GM21367 (cell line): ENCODE data around the gene ZNF341.
A peak's percentile ranks its signal among the peaks of the same experiment; 100 is the strongest.
"Not testable (repeated sequence)": the region's sequence is repeated elsewhere in the genome, so short reads cannot be mapped to it uniquely, and the experiment has no call there.

ENCODE experiments used
- ATAC-seq: cut with Tn5 transposase; IDR thresholded peaks from one replicate; pipeline ENCODE4 v1.9.1; 2021; ENCODE audit not compliant: unreplicated experiment

ZNF341 gene

DNA sequence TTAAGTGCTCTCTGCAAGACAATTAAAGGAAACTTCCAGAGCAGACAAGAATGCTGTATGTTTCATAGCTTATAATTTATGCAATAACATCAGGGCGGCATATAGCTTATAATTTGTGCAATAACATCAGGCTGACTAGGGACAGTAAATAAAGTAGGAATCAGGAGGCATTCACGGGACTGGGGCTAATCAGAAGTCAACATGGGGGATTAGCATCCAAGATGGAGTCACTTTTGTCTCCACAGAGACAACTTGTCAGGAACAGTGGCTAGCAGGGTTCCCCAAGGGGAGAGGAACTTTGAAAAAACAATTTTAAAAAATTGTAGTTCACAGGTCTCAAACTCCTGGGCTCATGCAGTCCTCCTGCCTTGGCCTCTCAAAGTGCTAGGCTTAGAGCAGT lies 3.3 kb upstream of the ZNF341 start:
- no peak for ATAC-seq

DNA sequence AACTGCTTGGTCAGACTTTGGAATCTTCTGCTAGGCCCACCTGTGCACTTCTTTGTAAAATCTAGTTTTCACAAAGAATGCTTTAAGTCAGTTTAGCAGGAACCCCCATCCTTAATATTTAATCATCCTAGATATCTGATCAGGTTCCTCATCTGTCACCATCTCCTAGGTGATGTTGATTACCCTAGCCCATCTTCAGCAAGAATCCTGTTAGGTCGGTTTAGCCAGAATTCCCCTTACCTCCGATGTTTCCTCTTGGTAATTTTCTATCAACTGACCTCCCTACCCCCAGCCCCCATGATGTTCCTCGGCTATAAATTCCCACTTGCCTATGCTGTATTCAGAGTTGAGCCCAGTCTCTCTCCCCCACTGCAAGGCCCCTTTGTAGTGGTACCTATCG lies 2.7 kb upstream of the ZNF341 start:
- ATAC-seq, result no peak

GRCh38 chr20:33730946-33731692 lies 677 bp upstream of the ZNF341 start:
- ATAC-seq, result no peak

DNA sequence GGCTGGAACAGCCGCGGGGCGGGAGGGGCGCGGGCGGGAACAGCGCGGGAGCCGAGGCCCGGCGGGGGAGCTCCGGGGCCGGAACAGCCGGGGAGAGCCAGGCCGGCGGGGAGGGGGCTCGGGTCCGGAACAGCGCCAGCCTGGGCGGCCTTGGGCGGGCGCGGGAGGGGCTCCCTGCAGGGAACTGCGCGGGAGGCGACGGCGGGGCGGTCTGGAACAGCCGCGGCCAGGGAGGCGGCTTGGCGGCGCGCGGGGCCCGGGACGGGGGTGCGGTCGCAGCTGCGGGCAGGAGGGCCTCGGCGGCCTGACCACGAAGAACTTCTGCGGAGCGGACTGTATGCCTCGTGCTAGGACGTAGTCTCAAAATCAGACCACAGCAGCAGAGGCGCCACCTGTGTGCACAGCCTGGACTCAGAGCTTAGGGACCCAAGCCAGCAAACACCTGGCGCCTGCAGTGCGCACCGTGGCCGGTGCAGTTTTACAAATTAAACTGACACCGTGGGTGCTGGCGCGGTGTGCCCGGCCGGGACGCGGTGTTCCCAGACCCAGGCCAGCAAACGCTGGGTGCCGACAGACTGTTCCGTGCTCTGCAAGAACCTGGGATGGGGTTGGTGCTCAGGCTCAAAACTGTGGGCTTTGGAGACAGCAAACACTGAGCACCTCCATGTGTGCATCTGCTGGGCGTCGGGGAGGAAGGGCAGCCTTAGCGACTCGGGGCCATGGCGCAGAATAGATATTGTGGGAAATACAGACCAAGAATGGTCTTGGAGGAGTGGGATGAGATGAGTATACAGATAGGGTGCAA lies 572 bp downstream of the ZNF341 start:
- ATAC-seq, result peak; percentile 40

GRCh38 chr20:33733654-33734576 lies 2.1 kb downstream of the ZNF341 start:
- ATAC-seq, result no peak

- no peak for ATAC-seq
Measured at GRCh38 chr20:33736962-33737361, 5.2 kb downstream of the ZNF341 start.

DNA sequence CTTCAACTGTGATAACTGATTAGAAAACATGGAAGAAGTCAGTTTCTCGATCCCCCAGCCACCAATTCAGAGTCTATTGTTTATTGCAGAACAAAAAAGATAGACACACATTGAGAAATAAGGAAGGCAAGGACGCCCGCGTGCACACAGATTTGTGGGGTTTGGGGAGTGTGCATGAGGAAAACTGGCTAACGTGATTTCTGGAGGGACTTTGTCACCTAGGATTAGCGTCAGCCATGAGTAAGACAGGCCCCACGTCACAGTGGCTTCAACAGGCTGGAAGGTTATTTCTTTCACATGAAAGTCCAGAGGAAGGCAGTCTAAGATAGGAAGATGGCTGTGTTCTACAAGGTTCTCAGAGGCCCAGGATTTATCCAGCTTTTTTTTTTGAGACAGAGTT lies 7.7 kb downstream of the ZNF341 start:
- no peak for ATAC-seq

- no peak for ATAC-seq
Measured at GRCh38 chr20:33740189-33740588, 8.4 kb downstream of the ZNF341 start.

DNA sequence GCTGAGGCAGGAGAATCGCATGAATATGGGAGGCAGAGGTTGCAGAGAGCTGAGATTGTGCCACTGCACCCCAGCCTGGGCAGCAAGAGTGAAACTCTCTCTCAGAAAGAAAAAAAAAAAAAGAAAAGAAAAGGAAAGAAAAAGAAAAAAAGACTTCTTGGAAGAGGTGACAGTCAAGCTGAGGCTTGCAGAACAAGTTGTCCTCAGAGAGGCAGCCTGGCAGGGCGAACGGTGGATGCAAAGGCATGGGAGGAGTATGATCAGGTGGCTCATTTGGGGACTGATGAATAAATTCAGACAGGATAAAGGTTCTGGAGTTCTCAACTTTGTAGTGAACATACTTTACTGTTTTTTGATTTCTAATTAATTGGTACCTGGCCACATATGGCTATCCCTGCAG lies 12.4 kb downstream of the ZNF341 start:
- no peak for ATAC-seq

DNA sequence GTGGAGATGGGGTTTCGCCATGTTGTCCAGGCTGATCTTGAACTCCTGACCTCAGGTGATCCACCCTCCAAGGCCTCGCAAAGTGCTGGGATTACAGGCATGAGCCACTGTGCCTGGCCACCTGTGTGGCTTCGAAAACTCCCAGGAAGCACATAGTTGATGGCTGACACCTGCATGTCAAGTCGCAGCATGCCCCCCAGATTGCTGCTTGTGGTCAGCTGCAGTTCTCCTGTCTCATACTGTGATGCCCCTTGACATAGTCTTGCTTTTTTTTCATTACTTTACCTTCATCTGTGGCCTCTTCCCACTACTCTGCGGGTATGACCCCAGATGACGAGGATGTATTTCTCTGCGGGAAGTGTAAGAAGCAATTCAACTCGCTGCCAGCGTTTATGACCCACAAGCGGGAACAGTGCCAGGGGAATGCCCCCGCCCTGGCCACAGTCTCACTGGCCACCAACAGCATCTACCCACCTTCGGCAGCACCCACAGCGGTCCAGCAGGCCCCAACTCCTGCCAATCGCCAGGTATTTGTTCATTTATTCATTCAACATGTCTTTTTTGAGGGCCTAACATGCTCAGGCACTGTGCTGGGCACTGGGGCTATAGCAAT lies 13.1 kb downstream of the ZNF341 start:
- no peak for ATAC-seq

- ATAC-seq, result no peak
Measured at GRCh38 chr20:33746325-33746998, 14.7 kb downstream of the ZNF341 start.

GRCh38 chr20:33751775-33752174 lies 20.0 kb downstream of the ZNF341 start:
- ATAC-seq, result no peak

DNA sequence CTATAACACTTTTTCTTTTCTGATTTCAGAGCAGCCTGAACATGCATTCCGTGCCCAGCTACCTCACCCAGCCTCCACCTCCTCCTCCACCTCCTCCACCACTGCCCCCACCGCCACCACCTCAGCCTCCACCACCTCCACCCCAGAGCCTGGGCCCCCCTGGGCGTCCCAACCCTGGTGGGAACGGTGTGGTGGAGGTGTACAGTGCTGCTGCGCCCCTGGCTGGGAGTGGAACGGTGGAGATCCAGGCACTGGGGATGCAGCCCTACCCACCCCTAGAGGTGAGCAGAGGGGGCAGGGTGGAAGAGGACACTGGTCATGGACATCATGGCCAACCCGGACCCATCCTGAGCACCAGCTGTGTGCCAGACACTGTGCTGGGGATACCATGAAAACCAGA lies 21.3 kb downstream of the ZNF341 start:
- no peak for ATAC-seq

- no peak for ATAC-seq
Measured at GRCh38 chr20:33753763-33754162, 22.0 kb downstream of the ZNF341 start.

- ATAC-seq, result not testable (repeated sequence)
Measured at GRCh38 chr20:33755936-33756490, 24.2 kb downstream of the ZNF341 start.

DNA sequence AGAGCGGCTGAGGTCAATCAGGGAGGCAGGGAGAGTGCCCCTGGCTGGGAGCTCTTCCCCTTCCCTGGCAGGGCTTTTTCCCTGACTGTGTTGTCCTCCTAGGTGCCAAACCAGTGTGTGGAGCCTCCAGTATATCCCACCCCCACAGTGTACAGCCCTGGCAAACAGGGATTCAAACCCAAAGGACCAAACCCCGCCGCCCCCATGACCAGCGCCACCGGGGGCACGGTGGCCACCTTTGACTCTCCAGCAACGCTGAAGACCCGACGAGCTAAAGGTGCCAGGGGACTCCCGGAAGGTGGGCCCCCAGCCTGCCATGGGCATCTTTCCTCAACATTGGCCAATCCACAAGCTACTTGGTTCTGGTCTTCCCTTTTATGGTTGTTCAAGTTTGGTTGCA lies 25.2 kb downstream of the ZNF341 start:
- ATAC-seq, result no peak

DNA sequence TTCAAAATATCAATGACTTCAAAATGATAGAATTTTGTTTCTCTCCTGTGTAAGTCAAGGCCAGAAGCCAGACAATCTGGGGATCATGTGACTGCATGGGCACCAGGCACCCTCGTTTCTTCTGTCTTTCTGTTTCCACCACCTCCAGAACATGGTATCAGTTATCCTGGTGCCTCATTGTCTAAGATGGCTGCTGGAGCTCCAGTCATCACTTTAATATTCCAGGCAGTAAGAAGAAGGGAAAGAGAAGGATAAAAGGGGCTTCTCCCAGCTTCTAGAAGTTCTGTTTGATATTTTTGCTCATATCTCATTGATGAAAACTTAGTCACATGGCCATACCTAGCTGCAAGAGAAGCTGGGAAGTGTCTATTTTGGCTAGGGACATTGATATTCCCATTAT lies 25.7 kb downstream of the ZNF341 start:
- ATAC-seq, result no peak

GRCh38 chr20:33761698-33762250 lies 30.0 kb downstream of the ZNF341 start:
- ATAC-seq, result no peak

DNA sequence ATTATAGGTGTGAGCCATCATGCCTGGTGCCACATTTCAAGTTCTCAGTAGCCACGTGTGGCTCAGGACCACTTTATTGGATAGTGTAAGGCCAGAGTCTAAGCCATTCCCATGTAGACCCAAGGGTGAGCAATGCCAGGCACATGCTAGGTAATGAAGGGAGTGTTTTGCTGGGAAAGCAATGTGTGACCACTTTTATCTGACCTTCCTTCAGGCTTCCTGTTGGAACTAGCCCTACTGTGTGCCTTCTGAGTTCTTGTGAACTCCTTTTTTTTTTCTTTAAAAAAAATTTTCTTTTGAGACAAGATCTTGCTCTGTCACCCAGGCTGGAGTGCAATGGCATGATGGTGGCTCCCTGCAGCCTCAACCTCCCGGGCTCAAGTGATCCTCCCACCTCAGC lies 33.3 kb downstream of the ZNF341 start:
- ATAC-seq, result no peak

DNA sequence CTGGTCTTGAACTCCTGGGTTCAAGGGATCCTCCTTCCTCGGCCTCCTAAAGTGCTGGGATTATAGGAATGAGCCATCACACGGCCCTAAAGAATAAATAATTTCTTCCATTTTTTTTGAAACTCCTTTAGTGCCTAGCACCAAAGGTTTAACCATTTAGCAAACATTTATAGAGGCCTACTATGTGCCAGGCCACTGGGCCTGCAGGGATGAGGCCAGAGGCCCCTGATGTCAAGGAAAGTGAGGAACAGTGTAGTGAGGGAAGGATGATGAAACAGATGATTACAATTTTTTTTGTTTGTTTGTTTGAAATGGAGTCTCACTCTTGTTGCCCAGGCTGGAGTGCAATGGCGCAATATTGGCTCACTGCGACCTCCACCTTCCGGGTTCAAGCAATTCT lies 33.8 kb downstream of the ZNF341 start:
- ATAC-seq, result no peak
